IMR-90 (cell line): ENCODE results near the gene TOMM22. TPM values are rescaled to one million over a fixed set of nuclear protein-coding genes. Genes with fewer than 3 reads are reported as not detected.

Experiments
- ATAC-seq: fragments of 200-7000 bp; cut with Tn5 transposase; 2 replicates; pipeline ENCODE4 v1.9.1; 2020; ENCODE audit warnings: low read depth, mild to moderate bottlenecking, moderate library complexity
- BruUV-seq: library from RNA; stranded (reverse); fragments of 400-500 nt; replicated peaks from 2 replicates; lab custom pipeline; 2021; lab: Mats Ljungman, UMichigan
- CTCF ChIA-PET: fragments of 300-600 bp; formaldehyde crosslinking; extraction: SDS; loops from one replicate; lab custom pipeline; 2021; ENCODE audit warnings: antibody characterized with exemption; lab: Yijun Ruan, JAX
- POLR2A ChIA-PET: fragments of 300-600 bp; sonication (Branson Sonifier 250); formaldehyde crosslinking; loops from one replicate; lab custom pipeline; 2022; ENCODE audit warnings: antibody characterized with exemption; ENCODE audit not compliant: unreplicated experiment; lab: Charles Lee
- DNase-seq: peaks from one replicate; pipeline ENCODE4 v3.0.0; 2013
- H2AFZ ChIP-seq: replicated peaks from 2 replicates; pipeline ENCODE3; 2013; ENCODE audit warnings: low read length, mild to moderate bottlenecking; ENCODE audit not compliant: poor library complexity
- H2AK5ac ChIP-seq: 2 replicates; pipeline ENCODE4 v1.6.1; 2013; ENCODE audit warnings: low read depth, low read length, inconsistent platforms
- H2AK9ac ChIP-seq: replicated peaks from 2 replicates; pipeline ENCODE3; 2013; ENCODE audit warnings: mild to moderate bottlenecking, low read depth, low read length, moderate library complexity; ENCODE audit not compliant: poor library complexity
- H2BK120ac ChIP-seq: 2 replicates; pipeline ENCODE4 v1.6.1; 2013; ENCODE audit warnings: low read depth, low read length, inconsistent platforms
- H2BK15ac ChIP-seq: 3 replicates; pipeline ENCODE4 v1.6.1; 2013; ENCODE audit warnings: low read depth, low read length, inconsistent platforms
- H2BK20ac ChIP-seq: 2 replicates; pipeline ENCODE4 v1.6.1; 2013; ENCODE audit warnings: low read depth, mild to moderate bottlenecking, inconsistent platforms, low read length, moderate library complexity
- H2BK5ac ChIP-seq: 2 replicates; pipeline ENCODE4 v1.6.1; 2013; ENCODE audit warnings: mild to moderate bottlenecking, low read depth, low read length, inconsistent platforms; ENCODE audit not compliant: poor library complexity, severe bottlenecking
- H3K14ac ChIP-seq: replicated peaks from 2 replicates; pipeline ENCODE4 v1.6.1; 2013; ENCODE audit warnings: low read depth, low read length, inconsistent platforms
- H3K18ac ChIP-seq: 2 replicates; pipeline ENCODE4 v1.6.1; 2013; ENCODE audit warnings: low read depth, low read length, control low read depth
- H3K23ac ChIP-seq: 2 replicates; pipeline ENCODE4 v1.6.1; 2013; ENCODE audit warnings: low read depth, low read length, inconsistent platforms
- H3K27ac ChIP-seq: 2 replicates; pipeline ENCODE4 v1.5.1; 2013; ENCODE audit warnings: mild to moderate bottlenecking, control low read depth, low read length; ENCODE audit not compliant: insufficient read depth
- H3K27me3 ChIP-seq: 2 replicates; pipeline ENCODE4 v1.6.1; 2013; ENCODE audit warnings: low read length; ENCODE audit not compliant: control insufficient read depth, insufficient read depth
- H3K36me3 ChIP-seq: 2 replicates; pipeline ENCODE4 v1.6.1; 2013; ENCODE audit warnings: low read length, mixed read lengths; ENCODE audit not compliant: control insufficient read depth, insufficient read depth
- H3K4ac ChIP-seq: 2 replicates; pipeline ENCODE4 v1.6.1; 2013; ENCODE audit warnings: low read depth, low read length, inconsistent platforms
- H3K4me1 ChIP-seq: 2 replicates; pipeline ENCODE4 v1.6.1; 2013; ENCODE audit warnings: low read length, mixed read lengths; ENCODE audit not compliant: control insufficient read depth, insufficient read depth
- H3K4me2 ChIP-seq: 2 replicates; pipeline ENCODE4 v1.6.1; 2013; ENCODE audit warnings: low read depth, mild to moderate bottlenecking, control low read depth, low read length, moderate library complexity
- H3K4me3 ChIP-seq: 2 replicates; pipeline ENCODE4 v1.5.1; 2013; ENCODE audit warnings: low read depth, mild to moderate bottlenecking, control low read depth, low read length, moderate library complexity; ENCODE audit not compliant: insufficient read depth
- H3K56ac ChIP-seq: 2 replicates; pipeline ENCODE4 v1.6.1; 2013; ENCODE audit warnings: low read length, inconsistent platforms; ENCODE audit not compliant: insufficient read depth; ENCODE audit errors: extremely low read depth
- H3K79me1 ChIP-seq, 2 experiments: 2 replicates each; pipeline ENCODE4 v1.6.1; 2013; ENCODE audit warnings: low read length in 2 of 2, inconsistent platforms in 1 of 2, low read depth in 1 of 2
- H3K9ac ChIP-seq: 2 replicates; pipeline ENCODE4 v1.6.1; 2013; ENCODE audit warnings: low read depth, low read length, control low read depth
- H3K9me1 ChIP-seq: 2 replicates; pipeline ENCODE4 v1.6.1; 2013; ENCODE audit warnings: low read length, inconsistent platforms; ENCODE audit not compliant: insufficient read depth
- H3K9me3 ChIP-seq: 2 replicates; pipeline ENCODE4 v1.6.1; 2013; ENCODE audit warnings: low read length; ENCODE audit not compliant: control insufficient read depth, insufficient read depth
- H4K20me1 ChIP-seq: 2 replicates; pipeline ENCODE4 v1.6.1; 2013; ENCODE audit warnings: low read length, inconsistent platforms; ENCODE audit not compliant: insufficient read depth
- H4K5ac ChIP-seq: 2 replicates; pipeline ENCODE4 v1.6.1; 2013; ENCODE audit warnings: mild to moderate bottlenecking, low read depth, low read length, control low read depth
- H4K8ac ChIP-seq, 2 experiments: 2 replicates each; pipeline ENCODE4 v1.6.1; 2013; ENCODE audit warnings: low read depth in 2 of 2, low read length in 2 of 2, control low read depth in 1 of 2, inconsistent platforms in 1 of 2
- H4K91ac ChIP-seq: 2 replicates; pipeline ENCODE4 v1.6.1; 2013; ENCODE audit warnings: low read depth, low read length, inconsistent platforms; ENCODE audit not compliant: insufficient read depth
- CEBPB ChIP-seq: IDR thresholded peaks from 2 replicates; pipeline ENCODE4 v1.6.1; 2012; ENCODE audit warnings: low read depth, low read length, improper control_type of control experiment
- CHD1 ChIP-seq: IDR thresholded peaks from 2 replicates; pipeline ENCODE4 v1.6.1; 2012; ENCODE audit warnings: low read depth, low read length, improper control_type of control experiment
- FOS ChIP-seq: fragments of 150-350 bp; IDR thresholded peaks from 2 replicates; pipeline ENCODE4 v1.6.1; 2016; ENCODE audit warnings: low read depth, low read length
- MAFK ChIP-seq: IDR thresholded peaks from 2 replicates; pipeline ENCODE4 v1.6.1; 2012; ENCODE audit warnings: low read depth, low read length, improper control_type of control experiment
- RCOR1 ChIP-seq: IDR thresholded peaks from 2 replicates; pipeline ENCODE4 v1.6.1; 2012; ENCODE audit warnings: mild to moderate bottlenecking, low read length, improper control_type of control experiment; ENCODE audit not compliant: insufficient replicate concordance
- RFX5 ChIP-seq: IDR thresholded peaks from 2 replicates; pipeline ENCODE4 v1.8.0; 2012; ENCODE audit warnings: low read depth, mild to moderate bottlenecking, low read length, moderate library complexity
- WGBS, 2 experiments: methylation state at CpG; one replicate each; pipeline versions ENCODE4 v1.1.5 to v1.1.7; 2013; ENCODE audit warnings: missing lambda C conversion rate in 2 of 2; ENCODE audit not compliant: insufficient read length in 1 of 2; ENCODE audit errors: extremely low coverage in 2 of 2; 5-methylcytosine and 5-hydroxymethylcytosine counted together
- dilution Hi-C: fragments of 300-500 bp; cut with HindIII; formaldehyde crosslinking; loops from one replicate; pipeline ENCODE4 v1.14.3; 2018; ENCODE audit warnings: low sequenced_read_pairs; ENCODE audit not compliant: unreplicated experiment
- in situ Hi-C: fragments of 300-500 bp; cut with MboI; formaldehyde crosslinking; loops from 3 replicates; pipeline ENCODE4 v1.14.3; 2019; ENCODE audit warnings: low sequenced_read_pairs, inconsistent platforms, mixed read lengths
- intact Hi-C: fragments of 100-400 bp; cut with micrococcal nuclease; formaldehyde crosslinking; loops from 2 replicates; pipeline ENCODE4 v1.10.0; 2022
- polyA plus RNA-seq, 3 experiments: library from polyadenylated mRNA; depleted of rRNA; stranded (reverse); fragments of >200 nt; gene quantifications; 2 replicates each; pipeline ENCODE4 v1.2.3, GENCODE V29; 2012; ENCODE audit warnings: low replicate concordance in 1 of 3
- total RNA-seq: library from RNA; depleted of rRNA; stranded (reverse); fragments of >200 nt; gene quantifications from 2 replicates; pipeline ENCODE4 v1.2.3, GENCODE V29; 2012
- TF ChIP-seq, protein P1 (sequence below): fragments of 150-350 bp; IDR thresholded peaks from 2 replicates; pipeline ENCODE4 v1.6.1; 2016; ENCODE audit warnings: low read depth, mild to moderate bottlenecking, low read length, moderate library complexity, borderline replicate concordance
- TF ChIP-seq, protein P2 (sequence below): conservative IDR thresholded peaks from 2 replicates; pipeline ENCODE4 v1.5.1; 2012; ENCODE audit warnings: mild to moderate bottlenecking, low read depth, low read length, improper control_type of control experiment

Gene TOMM22
- total and polyA plus RNA-seq, 2 of the 4 experiments (the other 2 are of a cell fraction) = 38.7 to 78.0 TPM

DNA sequence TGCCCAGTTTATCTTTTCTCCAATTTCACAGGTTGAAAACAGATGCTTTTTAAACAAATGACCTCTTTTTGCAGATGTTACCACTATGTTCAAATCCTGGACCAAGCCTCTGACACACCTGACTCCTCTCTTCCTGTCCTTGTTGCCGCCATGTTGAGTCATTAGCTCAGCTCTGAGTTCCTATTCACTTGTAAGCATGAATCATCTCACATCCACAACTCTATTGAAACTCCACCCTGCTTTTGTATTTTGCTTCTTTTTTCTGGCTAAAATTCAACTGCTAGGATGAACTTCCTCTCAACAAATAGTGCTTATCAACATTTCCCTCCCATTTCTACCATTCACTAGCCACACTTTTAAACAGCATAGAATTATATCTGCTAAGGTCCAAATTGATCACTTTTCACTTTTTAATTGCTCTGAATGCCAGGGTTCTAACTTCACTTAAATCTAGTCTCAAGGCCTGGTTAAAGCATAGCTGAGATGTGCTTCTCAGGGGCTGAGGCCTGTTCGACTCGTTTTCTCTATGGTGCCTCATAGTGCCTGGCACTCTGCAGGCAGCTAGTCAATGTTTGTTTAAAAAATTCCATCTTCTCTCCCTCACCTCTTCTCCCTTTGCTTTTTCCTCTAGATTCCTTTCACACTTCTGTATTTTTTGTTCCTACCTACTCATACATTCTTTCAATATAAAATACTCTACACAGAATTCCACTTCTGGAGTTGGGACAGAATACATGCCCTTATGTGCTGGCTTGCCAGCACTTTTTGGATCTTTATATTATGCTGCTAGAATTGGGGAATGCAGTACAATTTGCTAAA lies 15.1 kb downstream of the TOMM22 start:
- no peak overlapping the region for H3K4me3 ChIP-seq
- no peak overlapping the region for H3K56ac ChIP-seq
- H3K27ac ChIP-seq = peak overlapping the region; percentile 62; the same call in 1 of the 2 replicates
- peaks cover 30 to 72% of the 10 kb centered on the region in 2 experiments for H3K79me1 ChIP-seq
- no peak overlapping the region for H3K14ac ChIP-seq
- H4K8ac ChIP-seq = peak overlapping the region in 1 of 2 experiments; percentile 33; a peak in 2 of 4 replicates
- peaks cover 17% of the 10 kb centered on the region for H3K9me1 ChIP-seq
- BruUV-seq = no TSS peak
- ChIA-PET POLR2A (no interaction called here), CTCF (interaction anchor here (0.6 to 2.5 kb wide), 2 partner anchors 15 to 812 kb away, joined by 3 to 7 read pairs; partner anchors contain the start of gene TOMM22)
- 0 out of 2 replicates have a peak, but pooled peaks have one; percentile 50 for TF ChIP-seq FOS
- peak; percentile 19 for TF ChIP-seq RCOR1
- TF ChIP-seq, protein P1, sequence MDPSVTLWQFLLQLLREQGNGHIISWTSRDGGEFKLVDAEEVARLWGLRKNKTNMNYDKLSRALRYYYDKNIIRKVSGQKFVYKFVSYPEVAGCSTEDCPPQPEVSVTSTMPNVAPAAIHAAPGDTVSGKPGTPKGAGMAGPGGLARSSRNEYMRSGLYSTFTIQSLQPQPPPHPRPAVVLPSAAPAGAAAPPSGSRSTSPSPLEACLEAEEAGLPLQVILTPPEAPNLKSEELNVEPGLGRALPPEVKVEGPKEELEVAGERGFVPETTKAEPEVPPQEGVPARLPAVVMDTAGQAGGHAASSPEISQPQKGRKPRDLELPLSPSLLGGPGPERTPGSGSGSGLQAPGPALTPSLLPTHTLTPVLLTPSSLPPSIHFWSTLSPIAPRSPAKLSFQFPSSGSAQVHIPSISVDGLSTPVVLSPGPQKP = no peak
- no peak for TF ChIP-seq MAFK
- TF ChIP-seq RFX5 = no peak
- TF ChIP-seq, protein P2, sequence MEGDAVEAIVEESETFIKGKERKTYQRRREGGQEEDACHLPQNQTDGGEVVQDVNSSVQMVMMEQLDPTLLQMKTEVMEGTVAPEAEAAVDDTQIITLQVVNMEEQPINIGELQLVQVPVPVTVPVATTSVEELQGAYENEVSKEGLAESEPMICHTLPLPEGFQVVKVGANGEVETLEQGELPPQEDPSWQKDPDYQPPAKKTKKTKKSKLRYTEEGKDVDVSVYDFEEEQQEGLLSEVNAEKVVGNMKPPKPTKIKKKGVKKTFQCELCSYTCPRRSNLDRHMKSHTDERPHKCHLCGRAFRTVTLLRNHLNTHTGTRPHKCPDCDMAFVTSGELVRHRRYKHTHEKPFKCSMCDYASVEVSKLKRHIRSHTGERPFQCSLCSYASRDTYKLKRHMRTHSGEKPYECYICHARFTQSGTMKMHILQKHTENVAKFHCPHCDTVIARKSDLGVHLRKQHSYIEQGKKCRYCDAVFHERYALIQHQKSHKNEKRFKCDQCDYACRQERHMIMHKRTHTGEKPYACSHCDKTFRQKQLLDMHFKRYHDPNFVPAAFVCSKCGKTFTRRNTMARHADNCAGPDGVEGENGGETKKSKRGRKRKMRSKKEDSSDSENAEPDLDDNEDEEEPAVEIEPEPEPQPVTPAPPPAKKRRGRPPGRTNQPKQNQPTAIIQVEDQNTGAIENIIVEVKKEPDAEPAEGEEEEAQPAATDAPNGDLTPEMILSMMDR = no peak
- peak; percentile 38; the same call in 1 of the 2 replicates for TF ChIP-seq CEBPB
- no peak for TF ChIP-seq CHD1
- H3K27me3 ChIP-seq = no peaks in the 10 kb centered on the region
- H2AFZ ChIP-seq = no peak overlapping the region
- peak overlapping the region; percentile 3; the same call in 1 of the 2 replicates for H4K5ac ChIP-seq
- H2BK20ac ChIP-seq = no peak overlapping the region
- H2BK120ac ChIP-seq = no peak overlapping the region
- H3K23ac ChIP-seq = peak overlapping the region; percentile 6; the same call in 1 of the 2 replicates
- 0% methylated on average over 3 of the region's 3 CpGs; no CpG with 5 or more reads in 1 of the 2 experiments for WGBS, 2 experiments
- dilution Hi-C loops = no loop called here
- intact Hi-C loops = loop anchor here (2.0 kb wide), 1 partner anchor 16 kb away; the partner anchor contains the start of gene TOMM22
- H4K91ac ChIP-seq = no peak overlapping the region
- peak overlapping the region; percentile 17; the same call in 1 of the 2 replicates for H3K4ac ChIP-seq
- H2BK5ac ChIP-seq = peak overlapping the region; percentile 75
- H2AK9ac ChIP-seq = no peak overlapping the region
- peak; percentile 92 for DNase-seq
- ATAC-seq = peak; percentile 22
- peaks cover 11% of the 10 kb centered on the region for H3K4me1 ChIP-seq
- no peaks in the 10 kb centered on the region for H3K9me3 ChIP-seq
- H2BK15ac ChIP-seq = no peak overlapping the region
- peaks cover 17% of the 10 kb centered on the region; the same call in 1 of the 2 replicates for H4K20me1 ChIP-seq
- no peak overlapping the region for H2AK5ac ChIP-seq
- peaks cover 11% of the 10 kb centered on the region for H3K36me3 ChIP-seq
- H3K9ac ChIP-seq = 0 out of 2 replicates have a peak overlapping the region, but pooled peaks have one; percentile 16
- in situ Hi-C loops = no loop called here
- H3K18ac ChIP-seq = peak overlapping the region; percentile 8; the same call in 1 of the 2 replicates
- H3K4me2 ChIP-seq = peak overlapping the region; percentile 66
